ENCODE data around the gene ZFP91.

DNA sequence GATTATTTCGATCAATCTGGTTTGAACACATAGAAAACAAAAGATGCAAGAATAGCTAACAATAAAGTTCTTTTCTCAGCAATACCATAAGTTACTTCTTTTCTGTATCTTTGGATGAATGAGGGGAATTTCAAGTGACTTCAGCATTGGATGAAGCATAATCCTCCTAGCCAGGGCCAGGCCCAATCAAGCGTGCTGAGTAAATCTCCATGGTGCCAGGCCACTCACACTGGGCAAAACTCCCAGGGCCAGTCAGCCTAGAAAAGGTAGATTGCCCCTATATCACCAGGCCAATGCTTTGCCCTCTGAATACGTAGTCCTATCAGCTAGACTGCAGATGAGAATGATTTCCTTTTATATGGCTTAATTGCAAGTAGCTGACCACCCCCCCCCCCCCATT is 49.6 kb downstream of the ZFP91 start:
- TF ChIP-seq POLR2A (IDR thresholded peaks at IDR 0.05): no peak
- TF ChIP-seq, protein P1, sequence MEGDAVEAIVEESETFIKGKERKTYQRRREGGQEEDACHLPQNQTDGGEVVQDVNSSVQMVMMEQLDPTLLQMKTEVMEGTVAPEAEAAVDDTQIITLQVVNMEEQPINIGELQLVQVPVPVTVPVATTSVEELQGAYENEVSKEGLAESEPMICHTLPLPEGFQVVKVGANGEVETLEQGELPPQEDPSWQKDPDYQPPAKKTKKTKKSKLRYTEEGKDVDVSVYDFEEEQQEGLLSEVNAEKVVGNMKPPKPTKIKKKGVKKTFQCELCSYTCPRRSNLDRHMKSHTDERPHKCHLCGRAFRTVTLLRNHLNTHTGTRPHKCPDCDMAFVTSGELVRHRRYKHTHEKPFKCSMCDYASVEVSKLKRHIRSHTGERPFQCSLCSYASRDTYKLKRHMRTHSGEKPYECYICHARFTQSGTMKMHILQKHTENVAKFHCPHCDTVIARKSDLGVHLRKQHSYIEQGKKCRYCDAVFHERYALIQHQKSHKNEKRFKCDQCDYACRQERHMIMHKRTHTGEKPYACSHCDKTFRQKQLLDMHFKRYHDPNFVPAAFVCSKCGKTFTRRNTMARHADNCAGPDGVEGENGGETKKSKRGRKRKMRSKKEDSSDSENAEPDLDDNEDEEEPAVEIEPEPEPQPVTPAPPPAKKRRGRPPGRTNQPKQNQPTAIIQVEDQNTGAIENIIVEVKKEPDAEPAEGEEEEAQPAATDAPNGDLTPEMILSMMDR (IDR thresholded peaks at IDR 0.05): no peak
- TF ChIP-seq EP300 (IDR thresholded peaks at IDR 0.05; ENCODE audit: low read depth): no peak
- no peak for TF ChIP-seq POLR2AphosphoS5 (IDR thresholded peaks at IDR 0.05)

Data from transverse colon (tissue), 4 donors.